Stimulated activated CD4-positive, alpha-beta T cell treated with anti-CD3 and anti-CD28 coated beads, TNF-alpha, amount 100 ng/mL, for 4 hours (primary cell): ENCODE results near the gene GNRH2.
"Not testable (repeated sequence)": the region's sequence is repeated elsewhere in the genome, so short reads cannot be mapped to it uniquely, and the experiment has no call there.

ENCODE experiments used
- DNase-seq, 3 experiments: peaks; one replicate each; pipeline ENCODE4 v3.0.0-alpha.2; 2020; ENCODE audit warnings: low read depth in 3 of 3

The GNRH2 gene

DNA sequence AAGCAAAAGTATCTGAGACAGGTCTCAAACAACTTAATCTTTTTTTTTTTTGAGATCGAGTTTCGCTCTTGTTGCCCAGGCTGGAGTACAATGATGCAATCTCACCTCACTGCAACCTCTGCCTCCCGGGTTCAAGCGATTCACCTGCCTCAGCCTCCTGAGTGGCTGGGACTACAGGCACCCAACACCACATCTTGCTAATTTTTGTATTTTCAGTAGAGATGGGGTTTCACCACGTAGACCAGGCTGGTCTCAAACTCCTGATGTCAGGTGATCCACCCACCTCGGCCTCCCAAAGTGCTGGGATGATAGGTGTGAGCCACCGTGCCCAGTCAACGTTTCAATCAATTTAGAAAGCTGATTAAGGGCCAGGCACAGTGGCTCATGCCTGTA lies 29.8 kb downstream of the GNRH2 start:
- not testable (repeated sequence) for DNase-seq

DNA sequence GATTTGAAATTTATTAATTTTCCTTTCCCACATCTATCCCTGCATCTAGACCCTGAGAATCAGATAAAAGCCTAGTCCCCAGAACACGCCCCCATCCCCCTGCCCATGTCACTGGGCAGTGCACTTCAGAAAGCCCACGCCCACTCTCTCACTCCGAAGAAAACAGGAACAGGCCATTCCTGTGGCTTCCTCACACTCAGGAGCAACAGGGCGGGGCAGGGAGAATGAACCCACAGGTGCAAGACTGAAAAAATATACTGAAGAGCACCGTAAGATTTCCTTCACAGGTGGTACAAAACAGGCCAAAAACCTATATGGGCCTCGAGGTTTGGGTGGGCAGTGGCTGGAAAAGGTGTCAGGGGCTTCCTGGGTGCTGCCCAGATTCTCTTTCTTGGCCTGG lies 31.4 kb downstream of the GNRH2 start:
- DNase-seq: no peak

DNA sequence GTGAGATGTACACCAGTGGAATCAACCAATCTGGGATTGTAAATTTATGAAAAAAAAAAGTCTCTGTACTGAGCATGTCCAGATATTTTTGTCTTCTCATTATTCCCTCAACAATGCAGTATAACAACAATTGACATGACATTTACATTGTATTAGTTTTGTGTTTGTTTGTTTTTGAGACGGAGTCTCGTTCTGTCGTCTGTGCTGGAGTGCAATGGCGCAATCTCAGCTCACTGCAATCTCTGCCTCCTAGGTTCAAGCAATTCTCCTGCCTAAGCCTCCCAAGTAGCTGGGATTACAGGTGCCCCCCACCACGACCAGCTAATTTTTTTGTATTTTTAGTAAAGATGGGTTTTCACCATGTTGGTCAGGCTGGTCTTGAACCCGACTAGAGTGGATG lies 31.9 kb downstream of the GNRH2 start:
- not testable (repeated sequence) for DNase-seq

DNA sequence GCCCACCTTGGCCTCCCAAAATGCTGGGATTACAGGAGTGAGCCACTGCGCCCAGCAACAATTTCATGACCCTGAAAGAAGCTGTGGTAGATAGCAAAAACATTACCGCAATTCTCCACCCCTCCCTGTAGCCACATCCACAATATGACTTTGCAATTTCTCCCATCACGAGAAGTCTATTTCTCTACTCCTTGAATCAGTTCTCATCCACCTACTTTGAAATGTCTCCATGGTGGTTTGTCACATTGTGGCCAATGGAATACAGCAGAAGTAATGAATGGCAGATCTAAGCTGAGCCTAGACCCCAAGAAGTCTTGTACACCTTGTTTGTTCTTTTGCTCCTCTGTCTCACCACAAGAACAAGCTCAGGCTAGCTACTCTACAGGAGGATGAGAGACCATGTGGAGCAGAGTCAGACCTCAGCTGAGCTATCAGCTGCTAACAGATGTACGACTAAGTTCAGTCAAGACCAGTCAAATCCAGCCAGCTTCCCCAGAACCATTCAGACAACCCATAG lies 34.3 kb downstream of the GNRH2 start:
- DNase-seq: no peak

DNA sequence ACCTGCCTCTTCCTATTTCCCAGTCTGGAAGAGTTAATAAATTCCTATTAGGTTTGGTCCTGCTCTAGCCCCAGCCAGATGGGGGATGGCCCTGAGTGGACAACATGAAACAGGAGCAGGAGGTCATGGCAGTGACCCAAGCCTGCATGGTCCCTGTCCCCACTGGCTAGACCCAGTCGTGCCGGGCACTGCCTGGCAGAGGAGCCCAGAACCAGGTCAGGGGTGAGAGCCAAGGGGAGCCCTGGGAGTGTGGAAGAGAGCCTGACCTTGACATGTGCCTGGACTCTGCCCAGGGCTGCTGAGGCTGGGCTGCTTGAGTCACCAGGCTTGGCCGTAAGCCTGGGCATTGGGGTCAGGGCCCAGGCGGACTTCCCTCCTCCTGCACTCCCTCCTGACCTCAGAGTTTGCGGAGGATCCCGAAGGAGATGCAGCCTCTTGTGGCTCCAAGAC lies 37.5 kb downstream of the GNRH2 start:
- DNase-seq: no peak

DNA sequence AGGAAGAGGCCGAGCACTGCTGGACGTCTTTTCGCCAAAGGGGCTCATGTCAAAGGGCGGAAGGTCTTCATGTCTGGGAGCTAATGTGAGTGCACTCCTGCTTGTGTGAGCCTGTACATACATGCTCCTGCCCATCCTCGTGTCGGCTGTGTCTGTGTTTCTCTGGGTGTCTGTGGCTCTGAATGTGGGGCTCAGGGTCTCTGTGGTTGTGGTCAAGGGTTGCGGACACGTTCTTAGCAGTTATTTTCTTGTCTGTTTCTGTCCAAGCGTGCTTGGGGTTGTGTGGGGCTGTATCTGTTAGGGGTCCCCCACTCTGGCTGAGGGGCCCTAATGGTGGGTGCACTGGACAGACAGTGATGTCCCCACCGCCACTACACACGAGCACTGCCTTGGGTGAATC lies 38.2 kb downstream of the GNRH2 start:
- DNase-seq: no peak

DNA sequence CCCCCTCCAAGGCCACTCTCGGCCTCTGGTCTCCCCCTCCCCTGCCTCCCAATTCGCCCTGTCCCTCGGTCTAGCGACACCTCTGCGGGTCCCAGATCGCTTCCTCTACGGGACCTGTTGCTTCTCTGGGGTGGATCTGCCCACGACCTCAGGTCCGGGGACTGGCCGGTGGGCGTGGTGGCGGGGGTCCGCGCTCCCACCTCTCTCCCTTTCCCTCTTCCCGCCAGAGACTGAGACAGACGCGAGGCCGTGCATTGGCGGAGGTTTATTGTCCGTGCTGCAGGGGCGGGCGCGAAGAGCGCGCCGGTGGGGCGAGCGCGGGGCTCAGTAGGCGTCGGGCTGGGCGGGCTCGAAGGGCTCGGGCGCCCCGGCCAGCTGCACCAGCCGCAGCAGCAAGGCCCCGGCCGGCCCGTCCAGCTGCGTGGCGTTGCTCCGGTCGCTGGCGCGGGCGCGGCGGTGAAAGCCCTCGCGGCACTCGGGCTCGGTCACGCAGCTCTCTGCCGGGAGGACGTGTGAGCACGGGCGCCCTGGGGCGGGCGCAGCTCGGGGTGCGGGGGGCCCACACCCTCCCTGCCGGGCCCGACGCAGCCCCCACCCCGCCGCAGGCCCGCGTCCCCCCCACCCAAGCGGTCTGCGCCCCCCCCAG lies 39.0 kb downstream of the GNRH2 start:
- DNase-seq: no peak

DNA sequence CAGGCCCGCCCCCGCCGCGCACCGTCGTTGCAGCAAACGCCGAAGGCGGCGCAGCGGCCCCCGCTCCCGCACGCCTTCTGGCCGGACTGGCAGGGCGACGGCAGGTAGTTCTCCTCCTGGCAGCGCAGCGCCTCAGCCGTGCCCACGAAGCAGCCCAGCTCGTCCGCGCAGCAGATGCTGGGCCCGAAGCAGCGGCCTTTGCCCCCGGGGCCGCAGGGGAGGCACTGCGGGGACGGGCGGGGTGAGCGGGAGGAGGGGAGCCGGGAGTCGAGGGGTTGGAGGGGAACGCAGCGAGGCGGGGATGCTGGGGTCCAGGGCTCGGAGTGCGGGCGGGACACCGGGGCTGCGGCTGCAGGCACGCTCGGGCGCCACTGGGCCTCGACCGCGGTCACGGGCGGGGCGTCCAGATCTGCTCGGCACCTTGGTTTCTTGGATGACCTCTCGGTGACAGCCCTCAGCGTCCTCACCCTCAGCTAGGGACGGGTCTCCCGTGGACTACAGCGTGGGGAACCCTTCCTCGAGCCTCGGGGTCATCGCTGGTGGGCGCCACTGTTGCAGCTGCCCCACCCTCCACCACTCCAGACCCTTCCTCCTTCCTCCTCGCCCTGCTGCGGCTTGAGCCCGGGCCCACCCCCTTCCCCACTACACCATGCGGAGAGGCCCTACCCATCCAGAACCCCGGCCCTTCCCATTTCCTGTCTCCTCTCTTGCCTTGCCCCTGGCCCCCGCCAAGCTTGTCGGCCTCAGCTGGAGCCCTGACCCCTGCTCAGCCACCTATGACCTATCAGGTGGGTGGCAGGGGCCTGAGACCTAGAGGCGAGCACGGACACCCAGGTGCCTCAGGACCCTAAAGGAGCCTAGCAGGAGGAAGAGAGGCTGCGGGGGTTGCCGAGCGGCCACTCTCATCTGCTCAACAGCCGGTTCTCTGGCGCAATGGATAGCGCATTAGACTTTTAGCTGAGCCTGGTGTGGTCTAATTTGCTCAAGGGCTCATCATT lies 39.8 kb downstream of the GNRH2 start:
- no peak for DNase-seq

DNA sequence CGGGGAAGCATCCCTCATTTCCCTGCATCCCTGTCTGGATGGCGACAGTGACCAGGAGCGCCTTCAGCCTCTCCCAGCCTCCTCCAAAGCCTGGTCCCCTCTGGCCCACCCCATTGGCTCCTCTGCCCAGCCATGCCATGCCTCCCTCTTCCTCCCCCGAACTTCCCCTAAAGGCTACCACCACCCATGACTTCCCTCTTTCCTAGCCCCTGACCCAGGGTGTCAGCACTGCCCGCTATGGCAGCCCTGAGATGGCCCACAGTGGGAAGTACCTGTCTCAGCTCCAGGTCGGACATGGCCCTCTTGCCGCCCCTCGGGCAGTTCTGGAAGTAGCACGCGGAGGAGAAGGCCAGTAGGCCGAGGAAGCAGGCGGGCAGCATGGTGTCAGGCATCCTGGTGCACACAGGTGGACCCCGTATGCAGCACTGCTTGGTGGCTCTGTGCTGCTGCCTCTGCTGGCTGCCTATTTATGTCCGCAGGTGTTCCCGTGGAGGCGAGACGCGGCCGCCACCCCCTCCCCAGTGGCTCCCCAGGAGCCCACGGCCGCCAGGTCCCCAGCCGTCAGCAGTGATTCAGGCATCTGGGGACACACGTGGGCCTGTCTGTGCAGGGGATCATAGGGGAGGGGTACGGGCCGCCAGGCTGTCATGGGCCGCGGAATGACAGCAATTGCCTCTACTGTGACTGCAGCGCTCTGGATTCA lies 41.0 kb downstream of the GNRH2 start, which contains the start of gene AVP:
AVP (minus strand) TSS at position 442 of the 703 bp plus-strand sequence; CDS start at position 392, 50 bp downstream.
- DNase-seq: no peak

DNA sequence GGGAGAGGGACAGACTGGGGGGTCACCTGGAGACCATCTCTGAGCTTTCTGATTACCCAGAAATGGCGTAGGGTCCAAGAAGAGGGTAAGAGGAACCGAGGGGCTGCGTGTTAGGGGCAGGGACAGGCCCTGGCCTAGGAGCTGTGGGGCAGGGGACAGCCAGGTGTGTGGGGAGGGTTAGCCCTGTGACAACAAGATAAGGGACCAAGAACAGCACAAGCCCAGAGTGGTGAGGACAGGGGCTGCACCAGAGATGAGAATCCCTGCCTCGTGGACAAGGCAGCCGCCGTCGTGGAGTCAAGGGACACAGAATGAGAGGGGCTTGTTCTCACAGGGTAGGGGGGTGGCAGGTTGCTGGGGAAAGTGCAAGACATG lies 41.6 kb downstream of the GNRH2 start:
- no peak for DNase-seq

DNA sequence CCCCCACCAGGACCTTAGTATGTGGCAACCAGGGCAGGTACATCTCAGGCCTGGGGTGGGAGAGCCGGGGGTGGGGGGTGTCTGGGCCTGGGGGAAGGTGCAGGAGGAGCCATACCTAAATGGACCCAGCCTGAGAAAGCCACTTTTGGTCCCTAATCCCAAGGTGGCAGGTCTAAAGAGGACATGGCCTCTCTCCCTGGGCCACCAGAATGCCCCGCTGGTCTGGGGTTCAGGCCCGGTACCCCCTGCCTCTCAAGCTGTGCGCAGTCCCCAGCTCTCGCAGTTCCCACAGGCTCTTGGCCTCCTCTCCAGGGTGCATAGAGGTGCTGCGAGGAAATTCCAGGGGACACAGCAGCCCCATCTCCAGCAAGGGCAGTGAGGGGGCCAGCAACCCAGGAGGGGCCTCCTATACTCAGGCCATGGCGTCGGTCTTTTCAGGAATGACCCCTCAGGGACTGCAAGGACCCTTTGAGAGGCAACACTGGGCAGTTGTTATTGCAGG lies 42.2 kb downstream of the GNRH2 start:
- DNase-seq: no peak

DNA sequence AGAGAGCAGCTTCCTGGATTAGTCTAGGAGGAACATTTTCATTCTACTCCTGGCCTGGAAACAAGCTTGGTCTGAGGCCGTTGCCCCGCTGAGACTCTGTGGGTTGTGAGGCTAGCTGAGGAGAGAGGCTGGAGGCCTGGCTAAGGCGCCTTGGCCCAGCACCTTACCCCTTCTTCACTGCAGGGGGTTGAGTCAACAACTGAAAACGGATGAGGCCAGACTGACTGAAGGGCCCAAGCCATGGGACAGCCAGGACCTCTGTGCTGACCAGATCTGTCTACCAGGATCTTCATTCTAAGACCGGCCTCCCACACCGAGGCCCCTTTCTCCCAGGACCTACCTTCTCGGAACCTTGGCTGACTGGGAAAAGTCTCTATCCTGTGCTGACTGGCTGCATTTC lies 44.6 kb downstream of the GNRH2 start:
- no peak for DNase-seq

DNA sequence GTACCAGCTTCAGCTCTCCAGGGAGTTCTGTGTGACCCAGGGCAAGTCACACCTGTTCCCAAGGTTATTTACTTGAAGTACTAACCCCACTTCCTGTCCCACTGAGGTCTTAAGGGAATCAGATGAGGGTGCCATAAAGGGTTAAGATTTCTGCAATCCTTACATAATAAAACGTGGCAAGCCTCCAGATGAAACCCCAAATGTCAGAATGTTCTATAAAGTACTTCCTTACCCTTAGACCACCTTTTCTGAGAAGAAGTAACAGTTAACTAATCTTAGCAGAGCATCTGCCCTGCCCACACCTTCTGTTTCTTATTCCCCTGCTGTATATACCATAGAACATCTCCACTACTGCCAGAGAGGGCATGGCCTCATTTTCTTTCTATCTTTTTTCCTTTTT lies 47.1 kb downstream of the GNRH2 start:
- no peak for DNase-seq

DNA sequence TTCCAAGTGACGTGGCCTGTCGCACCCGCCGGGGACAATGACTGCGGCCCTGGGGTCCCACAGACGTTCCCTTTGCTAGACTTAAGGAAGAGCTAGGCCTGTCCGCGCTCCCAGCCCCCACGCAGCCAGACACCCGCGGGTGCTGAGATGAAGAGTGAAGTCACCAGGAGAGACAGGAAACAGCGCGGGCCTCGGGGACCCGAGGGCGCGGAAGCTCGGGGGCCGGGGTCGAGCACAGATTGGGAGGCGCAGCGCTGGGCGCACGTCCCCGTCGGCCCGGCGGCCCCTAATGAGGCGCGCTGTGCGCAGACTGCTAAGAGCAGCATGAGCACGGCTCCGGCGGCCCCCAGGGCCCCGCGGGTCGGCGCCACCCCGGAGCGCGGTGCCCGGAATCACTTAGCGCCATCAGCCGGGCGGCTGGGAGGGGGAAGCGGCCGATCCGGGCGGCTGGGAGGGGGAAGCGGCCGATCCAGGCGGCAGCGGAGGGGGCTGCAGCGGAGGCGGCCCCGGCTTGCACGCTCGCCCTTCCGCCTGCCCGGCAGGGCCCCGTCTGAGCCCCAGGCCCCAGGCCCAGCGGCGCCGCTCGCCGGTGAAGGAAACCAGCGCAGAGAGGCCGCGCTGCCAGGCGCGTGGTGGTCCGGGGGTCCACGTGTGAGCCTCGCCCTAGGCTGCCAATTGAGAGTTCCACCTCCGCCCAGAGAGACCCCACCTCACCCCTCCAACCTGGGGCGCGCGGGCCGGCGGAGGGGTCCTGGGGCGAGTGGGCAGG lies 49.4 kb downstream of the GNRH2 start:
- DNase-seq: peak in 2 of 3 experiments; percentile 24 to 42

DNA sequence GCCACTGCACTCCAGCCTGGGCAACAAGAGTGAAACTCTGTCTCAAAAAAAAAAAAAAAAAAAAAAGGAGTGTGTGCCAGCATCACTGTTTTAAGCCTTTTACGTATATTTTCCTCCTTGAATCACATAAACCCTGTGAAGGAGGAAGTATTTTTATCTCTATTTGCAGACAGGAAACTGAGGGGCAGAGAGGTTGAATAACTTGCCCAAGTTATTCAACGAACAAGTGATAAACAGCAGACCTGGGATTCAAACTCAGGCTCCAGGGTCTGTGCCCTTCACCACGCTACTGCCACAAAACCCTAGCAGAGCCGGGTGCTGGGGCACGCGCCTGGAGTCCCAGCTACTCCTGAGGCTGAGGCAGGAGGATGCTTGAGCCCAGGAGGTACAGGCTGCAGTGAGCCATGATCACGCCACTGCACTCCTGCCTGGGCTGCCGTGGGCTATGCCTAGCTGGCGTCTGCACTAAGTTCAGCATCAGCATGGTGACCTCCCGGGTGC lies 50.5 kb downstream of the GNRH2 start:
- no peak for DNase-seq

DNA sequence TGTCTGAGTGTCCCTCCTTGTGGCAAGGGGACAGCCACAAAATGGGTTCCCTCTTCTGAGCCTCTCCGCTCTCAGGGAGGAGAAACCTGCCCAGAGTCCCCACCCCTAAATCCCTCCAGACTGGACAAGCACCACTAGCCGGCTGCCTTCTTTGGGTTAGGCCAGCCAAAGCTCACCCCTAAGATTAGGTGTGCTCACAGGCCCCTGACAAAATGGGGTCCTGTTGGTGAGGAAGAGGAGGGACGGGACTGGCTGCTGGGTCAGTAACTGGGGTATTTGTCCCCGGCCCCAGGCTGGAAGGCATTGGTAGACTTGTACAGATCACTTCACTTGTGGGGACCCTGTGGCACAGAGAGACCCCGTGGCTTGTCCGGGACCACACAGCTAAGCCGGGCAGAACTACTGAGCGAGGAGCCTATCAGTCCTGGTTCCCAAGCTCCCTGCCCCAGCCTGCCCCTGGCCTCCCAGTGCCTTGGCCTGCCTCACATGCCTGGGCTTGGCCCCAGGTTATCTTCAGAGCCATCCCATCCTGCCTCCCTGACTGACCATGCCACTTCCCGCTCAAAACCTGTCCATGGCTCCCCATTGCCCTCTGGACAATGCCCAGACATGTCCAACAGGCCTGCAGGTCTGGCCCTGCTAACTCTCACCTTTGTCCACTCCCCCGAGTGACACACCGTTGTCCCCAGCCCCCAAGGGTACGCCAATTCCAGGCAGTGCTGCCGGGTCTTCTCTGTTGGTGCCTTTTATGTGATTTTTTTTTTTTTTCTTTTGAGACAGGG lies 51.6 kb downstream of the GNRH2 start:
- no peak for DNase-seq
